Measurements from ENCODE around the gene SLC14A1. TPM values are rescaled to one million over a fixed set of nuclear protein-coding genes. Genes with fewer than 3 reads are reported as not detected.

The SLC14A1 gene
- total and polyA plus RNA-seq, 2 of the 13 experiments (the other 11 are each of a cell fraction or from before 2014, with no cell fraction given) = not detected

GRCh38 chr18:45775743-45776142 is 51.8 kb downstream of the SLC14A1 start:
- no peak overlapping the region for H2AFZ ChIP-seq (ENCODE audit: low read length)
- FAIRE-seq = no peak
- no peaks in the 10 kb centered on the region for H3K4me1 ChIP-seq (ENCODE audit: insufficient read depth, low read length)
- H3K27ac ChIP-seq (ENCODE audit: extremely low read length, insufficient read depth, low read length) = no peak overlapping the region
- ATAC-seq = no peak
- H3K36me3 ChIP-seq (replicated peaks in 1 of 2; ENCODE audit: control insufficient read depth in 1 of 2, insufficient read depth in 2 of 2, low read length in 2 of 2) = no peaks in the 10 kb centered on the region
- no peak for DNase-seq (ENCODE audit: low spot score)
- no peak overlapping the region for H3K4me2 ChIP-seq (ENCODE audit: low read depth, low read length)
- no peak overlapping the region for H3K4me3 ChIP-seq (replicated peaks in 1 of 3; ENCODE audit: insufficient read depth in 1 of 3, low read depth in 2 of 3, low read length in 3 of 3)
- no peaks in the 10 kb centered on the region for H4K20me1 ChIP-seq (ENCODE audit: insufficient read depth, low read length)
- TF ChIP-seq HES4 (CRISPR knock-in tag; IDR thresholded peaks at IDR 0.05; ENCODE audit: borderline replicate concordance) (no peak), ZNF776 (CRISPR knock-in tag; IDR thresholded peaks at IDR 0.05) (no peak), RXRA (CRISPR knock-in tag; IDR thresholded peaks at IDR 0.05) (no peak), ZC3H13 (CRISPR knock-in tag; IDR thresholded peaks at IDR 0.05) (no peak), IRF1 (CRISPR knock-in tag; IDR thresholded peaks at IDR 0.05; ENCODE audit: low read depth) (no peak), KDM1A (CRISPR knock-in tag; IDR thresholded peaks at IDR 0.05) (no peak)
- ChIA-PET POLR2A (no interaction called here), CTCF (ENCODE audit: low intra/inter-chr PET ratio, low total read pairs) (no interaction called here)
- no peak overlapping the region for H3K9ac ChIP-seq (ENCODE audit: insufficient read depth, low read depth, low read length)
- in situ Hi-C loops (cut with HindIII; ENCODE audit: extremely low pct_ligation_motif_present, low pct_unique_long_range_greater_than_20kb) = no loop called here
- H3K79me2 ChIP-seq (ENCODE audit: insufficient read depth, low read length) = no peaks in the 10 kb centered on the region
- no peaks in the 10 kb centered on the region for H3K9me3 ChIP-seq (ENCODE audit: low read length)
- intact Hi-C loops (cut with micrococcal nuclease; ENCODE audit: unreplicated experiment) = no loop called here
- no peaks in the 10 kb centered on the region; a peak in 1 of 5 replicates for H3K27me3 ChIP-seq (ENCODE audit: control insufficient read depth in 1 of 2, insufficient read depth in 2 of 2, low read length in 2 of 2)
- BruUV-seq (replicated peaks) = no TSS peak
- WGBS (ENCODE audit: low lambda C conversion rate) = 26% methylated on average over 8 of the region's 8 CpGs

- DNase-seq (ENCODE audit: low spot score) (no peak), ATAC-seq (no peak), FAIRE-seq (no peak)
- Histone ChIP-seq H3K9ac (ENCODE audit: insufficient read depth, low read depth, low read length) (no peak overlapping the region), H3K27ac (ENCODE audit: extremely low read length, insufficient read depth, low read length) (no peak overlapping the region), H4K20me1 (ENCODE audit: insufficient read depth, low read length) (no peaks in the 10 kb centered on the region), H3K4me3 (replicated peaks in 1 of 3; ENCODE audit: insufficient read depth in 1 of 3, low read depth in 2 of 3, low read length in 3 of 3) (no peak overlapping the region), H3K79me2 (ENCODE audit: insufficient read depth, low read length) (no peaks in the 10 kb centered on the region), H3K4me1 (ENCODE audit: insufficient read depth, low read length) (no peaks in the 10 kb centered on the region), H3K9me3 (ENCODE audit: low read length) (no peaks in the 10 kb centered on the region), H3K27me3 (ENCODE audit: control insufficient read depth in 1 of 2, insufficient read depth in 2 of 2, low read length in 2 of 2) (no peaks in the 10 kb centered on the region; a peak in 1 of 5 replicates), H3K36me3 (replicated peaks in 1 of 2; ENCODE audit: control insufficient read depth in 1 of 2, insufficient read depth in 2 of 2, low read length in 2 of 2) (no peaks in the 10 kb centered on the region), H3K4me2 (ENCODE audit: low read depth, low read length) (no peak overlapping the region), H2AFZ (ENCODE audit: low read length) (no peak overlapping the region)
- POLR2A ChIA-PET = no interaction called here
- in situ Hi-C loops (cut with HindIII; ENCODE audit: extremely low pct_ligation_motif_present, low pct_unique_long_range_greater_than_20kb) (no loop called here), intact Hi-C loops (cut with micrococcal nuclease; ENCODE audit: unreplicated experiment) (no loop called here)
- TF ChIP-seq ZFP90 (CRISPR knock-in tag; IDR thresholded peaks at IDR 0.05; ENCODE audit: borderline replicate concordance) (no peak), ZNF747 (CRISPR knock-in tag; IDR thresholded peaks at IDR 0.05; ENCODE audit: borderline replicate concordance) (no peak), ZKSCAN1 (IDR thresholded peaks at IDR 0.05; ENCODE audit: low read length) (no peak), NFYB (CRISPR knock-in tag; IDR thresholded peaks at IDR 0.05) (no peak), ZNF652 (CRISPR knock-in tag; IDR thresholded peaks at IDR 0.05; ENCODE audit: borderline replicate concordance, low read depth) (no peak), FLYWCH1 (CRISPR knock-in tag; IDR thresholded peaks at IDR 0.05) (no peak), ZFP91 (CRISPR knock-in tag; IDR thresholded peaks at IDR 0.05; ENCODE audit: borderline replicate concordance) (no peak), ELK4 (CRISPR knock-in tag; IDR thresholded peaks at IDR 0.05; ENCODE audit: borderline replicate concordance) (no peak)
- WGBS (ENCODE audit: low lambda C conversion rate) = 3% methylated on average over 1 of the region's 1 CpG
- CTCF ChIA-PET (ENCODE audit: low intra/inter-chr PET ratio, low total read pairs) = no interaction called here
- BruUV-seq (replicated peaks) = no TSS peak
Measured at GRCh38 chr18:45777393-45777792, 53.4 kb downstream of the SLC14A1 start.

Data from HepG2 (cell line).